Nephron (organoid): ENCODE data around the gene FILIP1L.

Experiments
- H3K27ac Mint-ChIP-seq, 3 experiments: 2 replicates each; pipeline ENCODE4 v1.8.0; 2020; ENCODE audit warnings: mixed read lengths in 3 of 3, mild to moderate bottlenecking in 2 of 3, moderate library complexity in 1 of 3
- H3K27me3 Mint-ChIP-seq: 2 replicates; pipeline ENCODE4 v1.8.0; 2021; ENCODE audit warnings: low read depth, mild to moderate bottlenecking, moderate library complexity, mixed read lengths
- H3K36me3 Mint-ChIP-seq: 2 replicates; pipeline ENCODE4 v1.8.0; 2020; ENCODE audit warnings: low read depth, mixed read lengths
- H3K4me1 Mint-ChIP-seq: 2 replicates; pipeline ENCODE4 v1.8.0; 2020; ENCODE audit warnings: mixed read lengths
- H3K4me3 Mint-ChIP-seq, 3 experiments: 2 replicates each; pipeline ENCODE4 v1.8.0; 2020; ENCODE audit warnings: mild to moderate bottlenecking in 3 of 3, mixed read lengths in 3 of 3, moderate library complexity in 2 of 3
- H3K9me3 Mint-ChIP-seq: 2 replicates; pipeline ENCODE4 v1.8.0; 2020; ENCODE audit warnings: mixed read lengths
- CTCF ChIP-seq, 3 experiments: fragments of 200-600 bp; sonication (generic); IDR thresholded peaks; one replicate each; pipeline ENCODE4 v1.5.0; 2021; ENCODE audit warnings: antibody characterized with exemption in 3 of 3; ENCODE audit not compliant: unreplicated experiment in 3 of 3

Gene FILIP1L

GRCh38 chr3:99974989-99975388 lies 139.3 kb downstream of the FILIP1L start:
- TF ChIP-seq CTCF (IDR thresholded peaks at IDR 0.05; ENCODE audit: unreplicated experiment in 3 of 3), result no peak
- Mint-ChIP-seq H3K36me3 (peaks cover 7% of the 10 kb centered on the region), H3K4me1 (peaks cover 27% of the 10 kb centered on the region), H3K9me3 (peaks cover 10% of the 10 kb centered on the region), H3K27ac (no peak overlapping the region), H3K4me3 (no peak overlapping the region), H3K27me3 (no peaks in the 10 kb centered on the region)

- peaks cover 29% of the 10 kb centered on the region for H3K4me1 Mint-ChIP-seq
- H3K27ac Mint-ChIP-seq, result peak overlapping the region in 1 of 3 experiments; percentile 86
- H3K27me3 Mint-ChIP-seq, result no peaks in the 10 kb centered on the region
- TF ChIP-seq CTCF (IDR thresholded peaks at IDR 0.05; ENCODE audit: unreplicated experiment in 3 of 3), result no peak
- peaks cover 7% of the 10 kb centered on the region for H3K36me3 Mint-ChIP-seq
- H3K4me3 Mint-ChIP-seq, result no peak overlapping the region
- peaks cover 10% of the 10 kb centered on the region for H3K9me3 Mint-ChIP-seq
Measured at GRCh38 chr3:99972380-99973104, 141.8 kb downstream of the FILIP1L start.

GRCh38 chr3:99971761-99972160 lies 142.5 kb downstream of the FILIP1L start:
- TF ChIP-seq CTCF (IDR thresholded peaks at IDR 0.05; ENCODE audit: unreplicated experiment in 3 of 3), result no peak
- peak overlapping the region in 1 of 3 experiments; percentile 86 for H3K27ac Mint-ChIP-seq
- peaks cover 1% of the 10 kb centered on the region for H3K36me3 Mint-ChIP-seq
- no peak overlapping the region for H3K4me3 Mint-ChIP-seq
- H3K4me1 Mint-ChIP-seq, result peaks cover 36% of the 10 kb centered on the region
- H3K27me3 Mint-ChIP-seq, result no peaks in the 10 kb centered on the region
- H3K9me3 Mint-ChIP-seq, result peaks cover 4% of the 10 kb centered on the region

- Mint-ChIP-seq H3K9me3 (peaks cover 3% of the 10 kb centered on the region), H3K27ac (no peak overlapping the region), H3K4me3 (no peak overlapping the region), H3K36me3 (no peaks in the 10 kb centered on the region), H3K27me3 (no peaks in the 10 kb centered on the region), H3K4me1 (peaks cover 46% of the 10 kb centered on the region)
- no peak for TF ChIP-seq CTCF (IDR thresholded peaks at IDR 0.05; ENCODE audit: unreplicated experiment in 3 of 3)
Measured at GRCh38 chr3:99970198-99970597, 144.1 kb downstream of the FILIP1L start.

GRCh38 chr3:99969136-99969535 lies 145.2 kb downstream of the FILIP1L start:
- H3K27me3 Mint-ChIP-seq, result no peaks in the 10 kb centered on the region
- no peak overlapping the region for H3K4me3 Mint-ChIP-seq
- no peak for TF ChIP-seq CTCF (IDR thresholded peaks at IDR 0.05; ENCODE audit: unreplicated experiment in 3 of 3)
- peaks cover 45% of the 10 kb centered on the region for H3K4me1 Mint-ChIP-seq
- no peaks in the 10 kb centered on the region for H3K36me3 Mint-ChIP-seq
- no peak overlapping the region for H3K27ac Mint-ChIP-seq
- peaks cover 3% of the 10 kb centered on the region for H3K9me3 Mint-ChIP-seq

GRCh38 chr3:99967796-99968195 lies 146.5 kb downstream of the FILIP1L start:
- H3K4me1 Mint-ChIP-seq, result peaks cover 32% of the 10 kb centered on the region
- no peak overlapping the region for H3K4me3 Mint-ChIP-seq
- H3K27ac Mint-ChIP-seq, result no peak overlapping the region
- TF ChIP-seq CTCF (IDR thresholded peaks at IDR 0.05; ENCODE audit: unreplicated experiment in 3 of 3), result no peak
- H3K9me3 Mint-ChIP-seq, result no peaks in the 10 kb centered on the region
- no peaks in the 10 kb centered on the region for H3K27me3 Mint-ChIP-seq
- no peaks in the 10 kb centered on the region for H3K36me3 Mint-ChIP-seq
